ENCODE measurements around the gene ADCY4. TPM values are rescaled to one million over a fixed set of nuclear protein-coding genes. Genes with fewer than 3 reads are reported as not detected.

The ADCY4 gene
- total RNA-seq, result 5.8 and 7.8 TPM in 2 replicates
- total RNA-seq (2013), result 1.4 TPM
- 2.3 and 3.4 TPM in 2 replicates for polyA plus RNA-seq
- polyA minus RNA-seq, result 2.2 and 2.9 TPM in 2 replicates

- peaks cover 0 to 33% (median 19%) of the 10 kb centered on the region in 4 experiments for H3K27me3 ChIP-seq (replicated peaks in 1 of 4; ENCODE audit: control extremely low read depth in 1 of 4, control insufficient read depth in 3 of 4, insufficient read depth in 4 of 4, low read length in 3 of 4)
- peak within 1 kb of the TSS; percentile 19 for H2AFZ ChIP-seq (ENCODE audit: insufficient read depth, low read depth, low read length, poor library complexity, severe bottlenecking)
- ATAC-seq (ENCODE audit: low read depth) (no peak), DNase-seq (peak; percentile 61)
- peaks cover 49 to 54% of the 10 kb centered on the region in 2 donors for H3K4me1 ChIP-seq (ENCODE audit: control insufficient read depth in 2 of 2, insufficient read depth in 2 of 2, low read length in 2 of 2)
- peak; percentile 79 for TF ChIP-seq EZH2 (IDR thresholded peaks at IDR 0.05; ENCODE audit: borderline replicate concordance, insufficient read depth, low read depth, low read length, poor library complexity, severe bottlenecking)
- TF ChIP-seq CTCF (IDR thresholded peaks at IDR 0.05), result no peak
- H3K9ac ChIP-seq (ENCODE audit: low read length), result peak within 1 kb of the TSS; percentile 51
- peaks cover 0 to 9% (median 0%) of the 10 kb centered on the region in 3 donors for H3K9me3 ChIP-seq (ENCODE audit: control extremely low read depth in 1 of 3, control insufficient read depth in 2 of 3, insufficient read depth in 1 of 3, low read length in 2 of 3)
- H3K27me3 Mint-ChIP-seq, result peaks cover 17% of the 10 kb centered on the region
- H3K4me3 Mint-ChIP-seq, result peak within 1 kb of the TSS; percentile 69
- peaks cover 15% of the 10 kb centered on the region for H3K79me2 ChIP-seq (ENCODE audit: control insufficient read depth, insufficient read depth, low read length)
- ChIA-PET CTCF (interaction anchor here (1.5 to 16.1 kb wide), 10 partner anchors 11 to 227 kb away, joined by 5 to 650 read pairs (median 22); partner anchors contain the start of genes CBLN3, KHNYN, NYNRIN and TINF2), POLR2A (interaction anchor here (0.8 to 3.5 kb wide), 3 partner anchors 31 to 102 kb away, joined by 3 to 42 read pairs (median 20); partner anchors contain the start of genes CBLN3 and KHNYN)
- peaks cover 0 to 24% of the 10 kb centered on the region in 2 experiments for H3K36me3 ChIP-seq (replicated peaks in 1 of 2; ENCODE audit: control extremely low read depth in 1 of 2, control insufficient read depth in 1 of 2, extremely low read depth in 1 of 2, insufficient read depth in 2 of 2, low read length in 1 of 2)
- H4K20me1 ChIP-seq (ENCODE audit: control insufficient read depth, insufficient read depth, low read length, poor library complexity, severe bottlenecking), result peaks cover 25% of the 10 kb centered on the region
- H3K4me2 ChIP-seq (replicated peaks; ENCODE audit: low read depth, low read length, poor library complexity, severe bottlenecking), result peak within 1 kb of the TSS; percentile 88
- intact Hi-C loops (cut with micrococcal nuclease), result loop anchor here (10.0 kb wide), 1 partner anchor 340 kb away; no protein-coding TSS in a partner anchor
- H3K9me3 Mint-ChIP-seq (ENCODE audit: insufficient read depth), result no peaks in the 10 kb centered on the region
- 3% methylated on average over 56 of the region's 65 CpGs for WGBS (ENCODE audit: insufficient coverage)
- no peak within 1 kb of the TSS for H3K27ac Mint-ChIP-seq
- peaks cover 48% of the 10 kb centered on the region for H3K4me1 Mint-ChIP-seq
- peak within 1 kb of the TSS in 3 of 5 experiments; percentile 41 to 60 (median 43) for H3K4me3 ChIP-seq (ENCODE audit: control extremely low read depth in 1 of 5, extremely low read depth in 1 of 5, insufficient read depth in 1 of 5, low read depth in 2 of 5, low read length in 4 of 5)
- no peak within 1 kb of the TSS for H3K27ac ChIP-seq (ENCODE audit: low read length in 2 of 2)
Measured at GRCh38 chr14:24334431-24335291, at the start of gene ADCY4. Gene ADCY4 (minus strand): TSS chr14:24335071. CDS start chr14:24334652, 419 bp downstream.

All from B cell (primary cell).